HG03060 (cell line): ENCODE results near the gene ALOX5.

Source experiments
- ATAC-seq: cut with Tn5 transposase; IDR thresholded peaks from one replicate; pipeline ENCODE4 v1.9.1; 2021; ENCODE audit warnings: low read depth, moderate number of reproducible peaks; ENCODE audit not compliant: unreplicated experiment

Gene ALOX5

GRCh38 chr10:45441239-45442190, 67.5 kb downstream of the ALOX5 start:
- ATAC-seq, result no peak

DNA sequence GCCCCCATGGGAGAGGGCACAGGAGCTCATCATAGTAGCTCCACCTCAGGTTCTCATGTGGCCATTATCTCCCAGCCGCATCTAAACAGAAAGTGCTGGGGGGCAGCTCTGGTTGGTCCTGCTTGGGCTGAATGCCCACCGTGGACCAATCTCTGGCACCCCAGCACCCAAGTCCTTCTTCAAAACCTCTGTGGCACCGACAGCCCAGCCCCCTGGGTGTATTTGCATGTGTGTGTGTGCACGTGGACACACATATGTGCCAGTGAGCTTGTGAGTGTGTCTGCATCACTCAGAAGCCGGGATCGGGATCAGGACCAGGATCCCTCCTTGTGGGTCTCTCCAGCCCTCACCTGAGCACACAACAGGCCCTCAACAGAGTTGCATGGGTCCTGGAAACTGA, 68.2 kb downstream of the ALOX5 start:
- ATAC-seq, result no peak

- no peak for ATAC-seq
Observed at GRCh38 chr10:45442662-45443061, 68.6 kb downstream of the ALOX5 start.

- ATAC-seq, result no peak
Observed at GRCh38 chr10:45443101-45444009, 69.3 kb downstream of the ALOX5 start.

GRCh38 chr10:45444022-45444421, 70.0 kb downstream of the ALOX5 start:
- ATAC-seq, result no peak

- no peak for ATAC-seq
Observed at GRCh38 chr10:45444976-45445898, 71.2 kb downstream of the ALOX5 start.

DNA sequence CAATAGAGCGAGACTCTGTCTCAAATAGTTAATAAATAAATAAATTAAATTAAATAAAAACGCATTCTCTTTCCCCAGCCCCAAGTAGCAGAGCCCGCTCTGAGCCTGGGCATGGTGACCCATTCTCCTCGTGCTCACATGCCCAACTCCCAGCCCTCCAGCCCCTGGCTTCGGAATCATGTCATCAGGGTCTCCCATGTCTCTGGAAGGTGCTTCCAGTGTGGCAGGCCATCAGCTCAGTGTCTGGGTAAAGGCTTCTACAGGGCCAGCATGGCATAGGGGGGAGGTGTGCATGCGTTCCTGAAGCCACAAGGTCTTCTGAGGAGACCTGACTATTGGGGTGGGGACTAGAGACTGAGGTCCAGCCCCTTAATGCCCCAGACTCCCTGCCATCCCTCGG, 72.8 kb downstream of the ALOX5 start:
- ATAC-seq, result no peak

GRCh38 chr10:45447416-45447815, 73.4 kb downstream of the ALOX5 start:
- ATAC-seq, result no peak

DNA sequence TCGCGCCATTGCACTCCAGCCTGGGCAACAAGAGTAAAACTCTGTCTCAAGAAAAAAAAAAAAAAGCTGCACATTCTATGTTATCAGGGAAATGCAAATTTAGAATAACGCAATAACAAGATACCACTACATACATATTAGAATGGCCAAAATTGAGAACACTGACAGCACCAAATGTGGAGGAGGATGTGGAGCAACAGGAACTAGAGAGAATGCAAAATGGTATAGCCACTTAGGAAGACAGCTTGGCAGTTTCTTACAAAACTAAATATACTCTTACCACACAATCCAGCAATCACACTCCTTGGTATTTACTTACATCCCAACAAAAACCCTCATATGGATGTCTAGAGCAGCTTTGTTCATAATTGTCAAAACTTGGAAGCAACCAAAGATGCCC, 76.8 kb downstream of the ALOX5 start:
- ATAC-seq, result no peak

DNA sequence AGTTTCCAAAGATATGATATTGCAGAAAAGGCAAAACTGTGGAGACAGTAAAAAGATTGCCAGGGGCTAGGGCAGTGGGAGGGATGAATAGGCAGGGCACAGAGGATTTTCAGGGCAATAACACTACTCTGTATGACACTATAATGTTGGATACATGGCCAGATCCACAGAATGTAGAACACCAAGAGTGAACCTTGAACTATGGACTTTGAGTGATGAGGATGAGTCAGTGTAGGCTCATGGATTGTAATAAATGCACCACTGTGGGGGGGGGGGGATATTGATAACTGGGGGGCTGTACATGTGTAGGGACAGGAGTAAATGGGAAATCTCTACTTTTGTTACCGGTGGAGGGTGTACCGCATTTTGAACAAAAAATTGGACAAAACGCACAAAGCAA, 77.4 kb downstream of the ALOX5 start:
- no peak for ATAC-seq

DNA sequence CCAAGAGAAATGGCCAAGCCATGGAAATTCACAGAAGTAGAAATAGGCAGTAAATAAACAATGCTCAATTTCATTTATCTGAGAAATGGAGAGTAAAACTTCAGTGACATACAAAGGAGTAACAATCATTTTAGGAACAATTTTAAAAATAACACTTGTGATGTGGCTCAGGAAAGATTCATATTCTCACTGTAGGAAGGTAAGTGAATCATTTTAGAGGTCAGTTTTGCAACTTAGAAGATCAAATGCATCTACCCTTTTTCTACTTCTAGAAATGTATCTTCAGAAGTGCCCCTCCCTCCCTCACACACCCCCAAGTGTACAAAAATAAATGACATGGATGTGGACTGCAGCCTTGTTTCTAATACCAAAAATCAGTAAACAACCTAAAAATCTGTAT, 78.3 kb downstream of the ALOX5 start:
- ATAC-seq, result no peak

- ATAC-seq, result no peak
Observed at GRCh38 chr10:45452743-45453452, 78.9 kb downstream of the ALOX5 start.

GRCh38 chr10:45453639-45454255, 79.7 kb downstream of the ALOX5 start:
- no peak for ATAC-seq

DNA sequence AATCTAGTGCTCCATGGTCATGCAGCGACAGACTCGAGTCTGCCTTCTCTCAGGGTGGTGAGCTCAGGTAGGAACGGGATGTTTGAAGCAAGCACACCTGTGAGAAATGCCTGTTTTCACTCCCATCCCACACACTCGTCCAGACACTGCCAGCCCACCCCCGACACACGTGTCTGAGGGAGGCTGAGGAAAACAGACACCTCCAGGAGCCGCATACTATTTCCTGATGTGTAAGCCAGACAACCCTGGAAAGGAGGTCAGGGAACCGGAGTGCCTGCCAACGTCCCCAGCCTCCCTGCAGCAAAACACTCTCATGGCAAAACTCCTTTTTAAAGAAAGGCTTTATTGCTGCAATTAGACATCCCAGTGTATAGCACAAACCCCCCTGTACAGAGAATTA, 80.2 kb downstream of the ALOX5 start:
- no peak for ATAC-seq

GRCh38 chr10:45454859-45455258, 80.8 kb downstream of the ALOX5 start:
- no peak for ATAC-seq

- no peak for ATAC-seq
Observed at GRCh38 chr10:45456233-45456632, 82.2 kb downstream of the ALOX5 start.

DNA sequence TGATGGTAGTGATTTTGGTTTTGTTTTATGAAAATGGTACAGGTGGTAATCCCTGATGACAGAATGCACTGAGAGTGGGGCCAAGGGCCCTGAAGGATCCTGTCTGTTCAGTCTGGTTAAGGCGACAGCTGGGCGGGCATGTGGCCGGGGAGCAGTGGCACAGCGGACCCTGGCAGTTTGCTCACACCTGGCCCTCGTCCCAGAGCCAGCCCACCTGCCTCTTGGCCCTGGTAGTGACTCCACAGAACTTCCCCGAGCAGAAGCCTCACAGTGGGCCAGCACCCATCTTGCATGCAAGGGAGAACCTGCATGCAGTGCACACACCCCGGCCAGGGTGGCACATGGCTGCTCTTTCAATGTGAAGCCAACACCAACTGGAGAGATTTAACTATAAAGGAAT, 82.8 kb downstream of the ALOX5 start:
- no peak for ATAC-seq

DNA sequence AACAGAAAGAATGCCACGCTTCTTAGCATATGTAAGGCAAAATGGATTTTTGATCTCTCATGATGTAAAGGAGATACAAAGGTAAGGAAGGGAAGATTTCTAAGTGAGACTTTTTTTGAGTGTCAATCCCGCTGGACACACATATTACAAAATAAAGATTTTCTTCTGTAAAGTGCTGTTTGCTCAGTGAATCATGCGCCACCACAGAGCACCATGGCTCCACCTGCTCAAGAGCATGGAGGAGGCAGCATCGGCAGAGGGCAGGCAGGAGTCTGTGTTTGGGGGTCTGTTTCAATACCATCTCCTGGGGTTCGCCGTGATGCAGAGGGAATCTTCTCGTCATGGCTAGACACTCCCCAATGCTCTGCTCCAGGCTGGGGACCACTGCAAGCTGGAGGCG, 83.5 kb downstream of the ALOX5 start:
- ATAC-seq, result no peak

DNA sequence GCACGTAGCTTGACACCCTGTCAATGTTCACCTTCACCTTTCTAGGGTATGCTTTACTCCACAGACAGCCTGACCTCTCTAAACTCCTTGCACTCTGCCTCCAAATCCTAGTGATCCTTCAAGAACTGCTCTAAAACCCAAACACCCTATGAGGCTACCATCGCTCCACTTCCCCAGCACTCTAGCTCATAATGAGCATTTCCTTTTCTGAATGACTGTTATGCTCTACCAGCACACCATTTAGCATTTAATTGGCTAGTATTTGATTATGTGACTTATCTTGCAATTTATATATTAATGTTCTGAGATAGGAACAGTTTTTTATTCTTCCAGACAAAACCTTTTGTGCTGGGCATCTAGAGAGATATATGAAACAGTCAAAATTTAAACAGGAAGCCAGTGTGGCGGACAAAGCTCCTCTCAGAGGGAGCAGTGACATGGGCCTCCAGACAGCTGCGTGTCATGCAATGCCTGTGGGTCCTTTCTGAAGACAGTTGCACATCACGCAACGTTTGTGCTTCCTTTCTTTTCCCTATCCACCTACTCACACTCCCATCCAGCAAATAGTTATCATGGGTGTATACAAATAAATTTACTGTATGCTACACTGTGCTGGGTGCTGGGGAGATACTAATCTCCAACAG, 86.3 kb downstream of the ALOX5 start:
- ATAC-seq, result peak; percentile 13
